T follicular helper cell (primary cell): ENCODE measurements around the gene ZNF12.

Source experiments
- DNase-seq: peaks from one replicate; pipeline ENCODE4 v3.0.0-alpha.2; 2020; ENCODE audit warnings: low read depth

The ZNF12 gene

GRCh38 chr7:6647541-6647940 is 59.2 kb downstream of the ZNF12 start:
- no peak for DNase-seq

GRCh38 chr7:6647080-6647479 is 59.7 kb downstream of the ZNF12 start:
- no peak for DNase-seq

GRCh38 chr7:6646465-6646864 is 60.3 kb downstream of the ZNF12 start:
- no peak for DNase-seq

GRCh38 chr7:6644728-6645127 is 62.0 kb downstream of the ZNF12 start:
- no peak for DNase-seq

GRCh38 chr7:6643915-6644625 is 62.7 kb downstream of the ZNF12 start:
- DNase-seq, result no peak

GRCh38 chr7:6642861-6643640 is 63.7 kb downstream of the ZNF12 start:
- no peak for DNase-seq

- no peak for DNase-seq
Measured at GRCh38 chr7:6642239-6642839, 64.4 kb downstream of the ZNF12 start.

GRCh38 chr7:6641305-6642035 is 65.3 kb downstream of the ZNF12 start:
- DNase-seq, result no peak

- DNase-seq, result no peak
Measured at GRCh38 chr7:6640246-6640721, 66.5 kb downstream of the ZNF12 start.

GRCh38 chr7:6639627-6640026 is 67.1 kb downstream of the ZNF12 start:
- DNase-seq, result no peak

- no peak for DNase-seq
Measured at GRCh38 chr7:6639032-6639431, 67.7 kb downstream of the ZNF12 start.
